NT2/D1 (cell line): ENCODE measurements around the gene TBX1.

Source experiments
- DNase-seq: peaks from one replicate; pipeline ENCODE4 v3.0.0-alpha.2; 2011; ENCODE audit warnings: low read depth, low spot score
- H3K27me3 ChIP-seq: 2 replicates; pipeline ENCODE4 v1.6.0; 2011; ENCODE audit warnings: mild to moderate bottlenecking; ENCODE audit not compliant: insufficient read length, insufficient read depth
- H3K36me3 ChIP-seq: 2 replicates; pipeline ENCODE4 v1.6.1; 2011; ENCODE audit warnings: mild to moderate bottlenecking, low read length, mixed read lengths; ENCODE audit not compliant: insufficient read depth, insufficient read length
- H3K4me1 ChIP-seq: 2 replicates; pipeline ENCODE4 v1.5.1; 2011; ENCODE audit not compliant: insufficient read depth, insufficient read length
- H3K4me3 ChIP-seq: 2 replicates; pipeline ENCODE4 v1.5.1; 2011; ENCODE audit warnings: low read depth; ENCODE audit not compliant: insufficient read length
- H3K9ac ChIP-seq: 2 replicates; pipeline ENCODE4 v1.6.0; 2011; ENCODE audit warnings: low read depth; ENCODE audit not compliant: insufficient read length
- H3K9me3 ChIP-seq: 2 replicates; pipeline ENCODE4 v1.5.1; 2011; ENCODE audit warnings: mild to moderate bottlenecking, low read length; ENCODE audit not compliant: insufficient read depth
- SUZ12 ChIP-seq: IDR thresholded peaks from 2 replicates; pipeline ENCODE4 v1.6.1; 2011; ENCODE audit not compliant: insufficient read length, insufficient read depth; ENCODE audit errors: extremely low read depth
- YY1 ChIP-seq: IDR thresholded peaks from 2 replicates; pipeline ENCODE4 v1.6.1; 2011; ENCODE audit not compliant: insufficient read length, insufficient read depth
- ZNF274 ChIP-seq: IDR thresholded peaks from 2 replicates; pipeline ENCODE4 v1.6.1; 2011; ENCODE audit warnings: mild to moderate bottlenecking, low read depth, low read length

TBX1 gene

GRCh38 chr22:19809741-19810140 is 49.2 kb downstream of the TBX1 start:
- Histone ChIP-seq H3K36me3 (peaks cover 26% of the 10 kb centered on the region), H3K4me1 (peaks cover 14% of the 10 kb centered on the region), H3K9me3 (no peaks in the 10 kb centered on the region), H3K27me3 (no peaks in the 10 kb centered on the region), H3K9ac (no peak overlapping the region), H3K4me3 (no peak overlapping the region)
- no peak for DNase-seq
- TF ChIP-seq YY1 (no peak), SUZ12 (no peak), ZNF274 (no peak)

- no peak for TF ChIP-seq YY1
- TF ChIP-seq SUZ12: no peak
- TF ChIP-seq ZNF274: no peak
- peaks cover 29% of the 10 kb centered on the region for H3K36me3 ChIP-seq
- H3K4me1 ChIP-seq: peaks cover 14% of the 10 kb centered on the region
These were observed 50.0 kb downstream of the TBX1 start for GRCh38 chr22:19810381-19811201.

GRCh38 chr22:19811211-19811621 is 50.6 kb downstream of the TBX1 start:
- Histone ChIP-seq H3K4me3 (no peak overlapping the region), H3K36me3 (peaks cover 29% of the 10 kb centered on the region), H3K9me3 (no peaks in the 10 kb centered on the region), H3K27me3 (no peaks in the 10 kb centered on the region), H3K9ac (no peak overlapping the region), H3K4me1 (peaks cover 14% of the 10 kb centered on the region)
- no peak for DNase-seq
- no peak for TF ChIP-seq SUZ12
- no peak for TF ChIP-seq ZNF274
- no peak for TF ChIP-seq YY1

More at GRCh38 chr22:19810381-19811201, 50.0 kb downstream of the TBX1 start:
- Histone ChIP-seq H3K9me3 (no peaks in the 10 kb centered on the region), H3K9ac (no peak overlapping the region), H3K4me3 (no peak overlapping the region), H3K27me3 (no peaks in the 10 kb centered on the region)
- no peak for DNase-seq

GRCh38 chr22:19811811-19812771 is 51.5 kb downstream of the TBX1 start:
- Histone ChIP-seq H3K4me3 (no peak overlapping the region), H3K9ac (peak overlapping the region; percentile 42), H3K4me1 (peaks cover 10% of the 10 kb centered on the region), H3K27me3 (no peaks in the 10 kb centered on the region), H3K36me3 (peaks cover 34% of the 10 kb centered on the region), H3K9me3 (no peaks in the 10 kb centered on the region)
- TF ChIP-seq YY1: no peak
- TF ChIP-seq ZNF274: no peak
- TF ChIP-seq SUZ12: no peak
- DNase-seq: no peak

- no peak for DNase-seq
- Histone ChIP-seq H3K27me3 (no peaks in the 10 kb centered on the region), H3K4me1 (peaks cover 9% of the 10 kb centered on the region), H3K9me3 (no peaks in the 10 kb centered on the region), H3K36me3 (peaks cover 37% of the 10 kb centered on the region), H3K4me3 (no peak overlapping the region), H3K9ac (no peak overlapping the region)
- TF ChIP-seq YY1 (no peak), SUZ12 (no peak), ZNF274 (no peak)
These were observed 52.3 kb downstream of the TBX1 start for GRCh38 chr22:19812910-19813309.

GRCh38 chr22:19814428-19814827 is 53.9 kb downstream of the TBX1 start:
- Histone ChIP-seq H3K36me3 (peaks cover 40% of the 10 kb centered on the region), H3K9me3 (no peaks in the 10 kb centered on the region), H3K9ac (no peak overlapping the region), H3K4me1 (peaks cover 9% of the 10 kb centered on the region), H3K4me3 (no peak overlapping the region), H3K27me3 (no peaks in the 10 kb centered on the region)
- TF ChIP-seq ZNF274: no peak
- TF ChIP-seq SUZ12: no peak
- TF ChIP-seq YY1: no peak
- DNase-seq: no peak
